Body of pancreas (tissue), 4 donors: ENCODE data around the gene KPNA6. TPM values are rescaled to one million over a fixed set of nuclear protein-coding genes. Genes with fewer than 3 reads are reported as not detected.

Experiments used
- ATAC-seq: fragments of 150-250 bp; one replicate; pipeline ENCODE4 v1.9.1; 2016
- DNase-seq, 4 donors: peaks; one replicate each; pipeline ENCODE4 v3.0.0-alpha.2; 2019
- H3K27ac ChIP-seq, 4 donors: fragments of 200-600 bp; sonication (generic); 1 replicate in 3 of 4; 2 replicates in 1 of 4; pipeline versions ENCODE4 v1.5.1 to v1.6.1; 2016 to 2019; ENCODE audit warnings: mild to moderate bottlenecking in 1 of 4, mixed read lengths in 1 of 4, moderate library complexity in 1 of 4
- H3K27me3 ChIP-seq, 2 donors: fragments of 200-600 bp; sonication (generic); one replicate each; pipeline ENCODE4 v1.6.0; 2016; ENCODE audit warnings: mild to moderate bottlenecking in 1 of 2
- H3K36me3 ChIP-seq, 2 donors: fragments of 200-600 bp; sonication (generic); replicated peaks in 1 of 2; 2 replicates each; pipeline ENCODE4 v1.5.1; 2016; ENCODE audit warnings: low read depth in 2 of 2; ENCODE audit not compliant: insufficient read depth in 1 of 2
- H3K4me1 ChIP-seq: fragments of 200-600 bp; sonication (generic); one replicate; pipeline ENCODE4 v1.6.0; 2016
- H3K4me3 ChIP-seq, 2 donors: fragments of 200-600 bp; sonication (generic); 1 replicate in 1 of 2; 2 replicates in 1 of 2; pipeline ENCODE4 v1.5.1; 2016 to 2019
- H3K9me3 ChIP-seq, 3 donors: fragments of 200-600 bp; sonication (generic); 1 replicate in 2 of 3; 2 replicates in 1 of 3; pipeline ENCODE4 v1.5.1; 2016
- CTCF ChIP-seq, 7 experiments: fragments of 450-650 bp in 4 of 7; fragments of 200-600 bp in 3 of 7; sonication (generic) in 3 of 7; IDR thresholded peaks; one replicate each; pipeline ENCODE4 v1.5.1; 2016 to 2019; ENCODE audit warnings: antibody characterized with exemption in 7 of 7
- POLR2A ChIP-seq, 3 donors: fragments of 450-650 bp; IDR thresholded peaks; one replicate each; pipeline ENCODE4 v1.6.1; 2016; ENCODE audit warnings: antibody characterized with exemption in 3 of 3, mild to moderate bottlenecking in 2 of 3
- WGBS, 2 donors: methylation state at CpG; one replicate each; pipeline ENCODE4 v1.1.5; 2017; 5-methylcytosine and 5-hydroxymethylcytosine counted together
- intact Hi-C: fragments of 100-400 bp; cut with DNase I; formaldehyde crosslinking; loops from one replicate; pipeline ENCODE4 v1.15.1; 2023
- total RNA-seq, 2 donors: library from RNA; depleted of rRNA; stranded (reverse); fragments of >200 nt; gene quantifications; one replicate each; pipeline ENCODE4 v1.1.0, GENCODE V29; 2016

The KPNA6 gene
- total RNA-seq, 2 donors from 2014 or later, result 15.8 to 20.5 TPM

- Histone ChIP-seq H3K27ac (no peak overlapping the region), H3K36me3 (peaks cover 15 to 17% of the 10 kb centered on the region in 2 donors), H3K4me3 (no peak overlapping the region), H3K4me1 (peaks cover 31% of the 10 kb centered on the region), H3K9me3 (no peaks in the 10 kb centered on the region), H3K27me3 (no peaks in the 10 kb centered on the region)
- TF ChIP-seq POLR2A (IDR thresholded peaks at IDR 0.05), result no peak
- TF ChIP-seq CTCF (IDR thresholded peaks at IDR 0.05), result no peak
- intact Hi-C loops, result no loop called here
- ATAC-seq (no peak), DNase-seq (no peak)
- WGBS, 2 donors, result 77 to 83% methylated on average over 3 of the region's 3 CpGs
Measured at GRCh38 chr1:32198237-32199042, 90.6 kb downstream of the KPNA6 start.

- no peak for TF ChIP-seq POLR2A (IDR thresholded peaks at IDR 0.05)
- TF ChIP-seq CTCF (IDR thresholded peaks at IDR 0.05), result no peak
- H3K9me3 ChIP-seq, result no peaks in the 10 kb centered on the region
- H3K27me3 ChIP-seq, result no peaks in the 10 kb centered on the region
- intact Hi-C loops, result no loop called here
- DNase-seq (no peak), ATAC-seq (no peak)
- peak overlapping the region; percentile 72 to 77 (median 74) for H3K27ac ChIP-seq
- H3K36me3 ChIP-seq, result peaks cover 7 to 11% of the 10 kb centered on the region in 2 donors
- H3K4me1 ChIP-seq, result peaks cover 31% of the 10 kb centered on the region
- H3K4me3 ChIP-seq, result no peak overlapping the region
- WGBS, 2 donors, result 56 to 83% methylated on average over 2 to 4 of the region's 4 CpGs
Measured at GRCh38 chr1:32199043-32199716, 91.3 kb downstream of the KPNA6 start.

- intact Hi-C loops, result no loop called here
- H3K27ac ChIP-seq, result peak overlapping the region; percentile 72 to 77 (median 74)
- 13 to 22% methylated on average over 6 of the region's 6 CpGs for WGBS, 2 donors
- H3K4me3 ChIP-seq, result no peak overlapping the region
- ATAC-seq (peak; percentile 51), DNase-seq (peak; percentile 70 to 91 (median 89))
- peak in 1 of 3 donors; percentile 5 for TF ChIP-seq POLR2A (IDR thresholded peaks at IDR 0.05)
- TF ChIP-seq CTCF (IDR thresholded peaks at IDR 0.05), result no peak
- H3K9me3 ChIP-seq, result no peaks in the 10 kb centered on the region
- H3K4me1 ChIP-seq, result peaks cover 31% of the 10 kb centered on the region
- peaks cover 5 to 7% of the 10 kb centered on the region in 2 donors for H3K36me3 ChIP-seq
- H3K27me3 ChIP-seq, result no peaks in the 10 kb centered on the region
Measured at GRCh38 chr1:32199717-32200072, 91.8 kb downstream of the KPNA6 start.

GRCh38 chr1:32200226-32201010 lies 92.6 kb downstream of the KPNA6 start, which contains the start of gene CCDC28B:
Gene CCDC28B (plus strand): TSS chr1:32200595. CDS start chr1:32201936, 1,341 bp downstream.
- Histone ChIP-seq H3K36me3 (peaks cover 5 to 7% of the 10 kb centered on the region in 2 donors), H3K4me1 (peaks cover 31% of the 10 kb centered on the region), H3K4me3 (peak within 1 kb of the TSS; percentile 52 to 56), H3K27ac (peak within 1 kb of the TSS; percentile 72 to 77 (median 74)), H3K9me3 (no peaks in the 10 kb centered on the region), H3K27me3 (no peaks in the 10 kb centered on the region)
- peak; percentile 52 to 62 (median 54) for DNase-seq
- TF ChIP-seq CTCF (IDR thresholded peaks at IDR 0.05) (no peak), POLR2A (IDR thresholded peaks at IDR 0.05) (peak in 1 of 3 donors; percentile 9)
- 0 to 1% methylated on average over 28 to 29 of the region's 34 CpGs for WGBS, 2 donors
- intact Hi-C loops, result no loop called here
- peak; percentile 29 for ATAC-seq
